ENCODE measurements around the gene GIN1.
"Not testable (repeated sequence)": the region's sequence is repeated elsewhere in the genome, so short reads cannot be mapped to it uniquely, and the experiment has no call there.

GIN1 gene

DNA sequence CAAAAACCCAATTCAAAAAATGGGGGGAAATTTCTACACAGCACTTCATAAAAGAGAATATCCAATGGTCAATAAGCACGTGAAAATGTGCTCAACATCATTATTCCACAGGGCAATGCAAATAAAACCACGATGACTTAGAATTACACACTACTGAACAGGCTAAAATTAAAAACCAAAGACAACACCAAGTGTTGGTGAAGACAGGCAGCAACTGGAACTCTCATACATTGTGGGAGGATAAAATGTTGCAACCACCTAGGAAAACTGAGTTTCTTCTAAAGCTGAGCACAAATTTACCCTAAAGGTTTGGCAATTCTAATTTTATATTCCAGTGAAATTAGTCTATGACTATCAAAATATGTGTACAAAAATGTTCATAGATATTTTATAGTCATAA, 9.5 kb downstream of the GIN1 start:
- DNase-seq (ENCODE audit: low read depth in 2 of 2, low spot score in 1 of 2) = no peak

DNA sequence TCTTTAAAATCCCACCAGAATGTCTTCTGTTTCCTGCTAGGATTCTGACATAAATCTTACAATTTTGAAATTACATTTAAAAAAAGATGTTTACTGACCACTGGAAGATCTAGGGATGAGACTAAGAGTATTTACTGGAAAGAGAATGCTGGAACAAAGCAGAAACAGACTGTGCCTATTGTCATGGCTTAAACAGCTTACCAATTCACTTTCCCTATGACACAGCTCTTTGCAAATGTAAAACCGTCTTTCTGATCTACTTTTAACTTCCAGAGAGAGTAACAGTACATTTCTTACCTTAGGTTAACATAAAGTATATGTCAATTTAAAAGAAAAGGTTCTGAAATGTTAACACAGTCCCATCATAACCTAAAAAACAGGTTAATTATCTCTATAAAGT, 10.7 kb downstream of the GIN1 start:
- DNase-seq (ENCODE audit: low read depth in 2 of 2, low spot score in 1 of 2) = no peak

GRCh38 chr5:103108086-103108485, 11.9 kb downstream of the GIN1 start:
- no peak for DNase-seq (ENCODE audit: low read depth in 2 of 2, low spot score in 1 of 2)

DNA sequence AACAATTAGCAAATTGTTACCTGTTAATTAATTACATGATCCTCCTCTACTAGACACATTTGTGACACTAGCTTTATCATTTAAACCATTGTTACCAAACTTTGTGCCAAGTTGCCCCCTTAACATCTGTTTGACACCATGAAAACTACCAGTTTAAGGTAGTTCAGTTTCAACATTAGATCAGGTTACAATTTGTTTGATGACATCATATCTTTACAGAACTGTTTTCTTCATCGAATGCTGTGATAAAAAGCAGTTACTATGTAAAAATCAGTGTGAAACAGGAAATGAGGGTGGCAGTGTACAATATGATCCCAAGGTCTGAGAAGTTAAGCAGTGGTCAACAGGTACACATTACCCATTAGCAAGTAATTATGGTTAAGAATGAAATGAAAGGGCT, 17.7 kb downstream of the GIN1 start:
- DNase-seq (ENCODE audit: low read depth in 2 of 2, low spot score in 1 of 2) = no peak

GRCh38 chr5:103101079-103101750, 18.7 kb downstream of the GIN1 start:
- no peak for DNase-seq (ENCODE audit: low read depth in 2 of 2, low spot score in 1 of 2)

DNA sequence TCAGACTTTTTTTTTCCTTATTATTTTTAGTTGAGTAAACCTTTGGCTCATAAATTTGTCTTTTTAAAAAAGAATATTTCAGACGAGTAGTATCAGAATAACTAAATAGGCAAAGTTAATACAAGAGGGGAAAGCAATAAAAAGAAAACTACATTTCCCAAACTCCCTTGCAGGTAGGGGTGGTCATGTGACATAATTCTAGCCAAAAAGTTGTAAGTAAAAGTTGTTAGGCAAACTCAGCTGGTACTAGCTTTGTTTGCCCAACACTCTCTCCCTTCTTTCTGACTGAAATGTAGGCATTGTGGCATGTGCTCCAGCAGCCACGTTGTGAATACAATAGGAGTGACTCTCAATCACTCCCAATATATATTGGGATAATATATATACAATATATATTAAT, 20.9 kb downstream of the GIN1 start:
- DNase-seq (ENCODE audit: low read depth in 2 of 2, low spot score in 1 of 2) = no peak

DNA sequence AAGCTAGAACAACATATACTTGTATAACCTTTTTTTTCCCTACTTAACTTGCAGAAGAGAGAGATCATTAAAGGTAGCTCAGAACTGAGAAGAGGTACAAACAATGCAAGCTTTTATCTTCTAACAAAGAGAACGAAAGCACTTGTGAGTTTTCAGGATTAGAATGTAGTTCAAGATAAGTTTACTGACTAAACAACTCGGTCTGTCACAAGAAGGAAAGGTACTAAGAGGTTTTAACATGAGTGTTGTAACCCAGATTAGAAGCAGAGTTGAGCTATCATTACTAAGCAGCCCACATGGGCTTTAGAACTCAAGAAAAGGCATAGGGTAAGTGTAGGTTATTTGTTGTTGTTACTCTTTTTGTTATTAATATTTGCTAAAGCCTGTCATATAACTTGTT, 25.2 kb downstream of the GIN1 start:
- no peak for DNase-seq (ENCODE audit: low read depth in 2 of 2, low spot score in 1 of 2)

DNA sequence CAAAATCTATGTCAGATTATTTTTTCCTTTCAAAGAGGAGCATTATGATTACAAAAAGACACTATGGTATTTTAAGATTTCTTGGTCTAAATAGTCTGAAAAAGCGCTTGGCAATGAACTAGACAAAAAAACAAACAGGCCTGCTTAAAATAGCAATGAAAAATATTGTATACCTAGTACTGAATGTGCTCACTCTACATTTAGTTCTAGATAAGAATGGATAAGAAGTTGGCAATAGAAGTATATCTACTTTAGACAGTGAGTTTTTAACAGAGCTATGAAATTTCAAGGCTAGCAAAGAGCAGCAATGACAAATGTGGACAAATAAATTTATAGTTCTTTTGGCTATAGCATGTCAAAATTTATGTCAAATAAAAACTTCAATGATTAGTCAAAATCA, 26.2 kb downstream of the GIN1 start:
- DNase-seq (ENCODE audit: low read depth in 2 of 2, low spot score in 1 of 2) = no peak

GRCh38 chr5:103092676-103093075, 27.3 kb downstream of the GIN1 start:
- DNase-seq (ENCODE audit: low read depth in 2 of 2, low spot score in 1 of 2) = no peak

DNA sequence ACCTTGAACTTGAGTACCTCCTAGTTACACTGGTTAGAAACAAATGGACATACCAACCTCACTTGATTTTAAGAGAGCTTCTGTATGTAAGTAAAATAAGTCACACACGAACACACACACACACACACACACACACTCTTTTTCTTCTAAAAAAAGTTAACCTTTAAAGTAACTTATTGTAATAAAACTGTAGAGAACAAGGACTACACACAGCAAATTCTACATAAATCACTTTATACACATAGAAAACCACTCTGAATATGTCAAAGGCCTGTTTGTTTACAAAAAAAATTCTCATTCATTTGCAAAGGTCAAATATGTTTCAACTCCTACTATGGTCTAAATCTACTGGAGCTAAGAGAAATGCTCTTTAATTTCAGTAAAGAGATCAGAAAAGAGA, 29.1 kb downstream of the GIN1 start:
- no peak for DNase-seq (ENCODE audit: low read depth in 2 of 2, low spot score in 1 of 2)

DNA sequence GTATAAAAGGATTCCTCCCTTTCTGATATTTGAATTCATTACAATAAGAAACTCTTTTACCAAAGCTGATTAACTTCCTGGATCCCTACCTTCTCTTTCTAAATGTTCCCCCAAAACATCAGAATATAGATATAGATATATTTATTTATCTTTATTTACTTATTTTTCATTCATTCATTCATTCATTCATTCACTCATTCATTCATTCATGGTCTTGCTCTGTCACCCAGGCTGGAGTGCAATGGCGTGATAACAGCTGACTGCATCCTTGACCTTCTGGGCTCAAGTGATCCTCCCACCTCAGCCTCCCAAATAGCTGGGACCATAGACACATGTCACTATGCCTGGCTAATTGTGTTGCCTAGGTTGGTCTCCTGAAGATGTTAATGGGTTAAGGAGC, 30.7 kb downstream of the GIN1 start:
- DNase-seq (ENCODE audit: low read depth in 2 of 2, low spot score in 1 of 2) = no peak

- no peak for DNase-seq (ENCODE audit: low read depth in 2 of 2, low spot score in 1 of 2)
Measured at GRCh38 chr5:103086547-103086946, 33.4 kb downstream of the GIN1 start.

DNA sequence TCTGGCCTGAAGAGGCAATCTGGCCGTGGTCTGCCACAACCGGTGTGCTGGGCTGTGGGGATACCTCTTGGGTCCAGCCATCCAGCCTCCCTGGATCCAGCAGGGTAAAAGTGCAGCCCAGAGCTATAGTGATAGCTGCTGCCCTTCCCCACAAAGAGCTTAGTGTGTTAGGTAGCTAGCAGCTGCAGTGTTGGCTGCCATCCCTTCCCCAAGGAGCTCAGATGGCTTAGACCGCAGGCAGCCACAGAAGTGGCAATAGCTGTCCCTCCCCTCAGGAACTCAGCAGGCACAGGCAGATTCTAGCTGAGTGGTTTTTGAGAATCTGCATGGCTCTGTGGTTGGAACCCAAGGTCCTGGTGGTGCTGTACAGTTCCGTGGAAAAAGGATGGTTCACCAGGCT, 40.1 kb downstream of the GIN1 start:
- DNase-seq (ENCODE audit: low read depth in 2 of 2, low spot score in 1 of 2) = no peak

- DNase-seq (ENCODE audit: low read depth in 2 of 2, low spot score in 1 of 2) = no peak
Measured at GRCh38 chr5:103075442-103075841, 44.5 kb downstream of the GIN1 start.

- not testable (repeated sequence) for DNase-seq (ENCODE audit: low read depth in 2 of 2, low spot score in 1 of 2)
Measured at GRCh38 chr5:103073500-103073899, 46.4 kb downstream of the GIN1 start.

DNA sequence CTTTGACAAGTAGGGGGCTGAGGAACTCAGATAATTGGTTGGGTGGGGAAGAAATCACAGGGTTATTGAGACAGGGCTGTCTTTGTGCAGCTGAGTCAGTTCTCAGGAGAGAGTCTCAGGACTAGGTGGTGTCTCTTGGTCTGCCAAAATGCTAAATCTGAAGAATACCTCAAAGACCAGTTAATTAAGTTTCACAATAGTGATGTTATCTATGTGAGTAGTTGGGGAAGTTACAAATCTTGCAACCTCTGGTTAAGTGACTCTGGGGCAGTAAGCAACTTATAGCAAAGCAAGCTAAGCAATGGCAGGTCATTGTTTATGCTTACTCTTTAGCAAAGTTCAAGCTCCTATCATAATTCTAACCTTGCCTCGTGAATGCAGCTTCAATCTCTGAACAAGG, 53.6 kb downstream of the GIN1 start:
- DNase-seq (ENCODE audit: low read depth in 2 of 2, low spot score in 1 of 2) = no peak

- no peak for DNase-seq (ENCODE audit: low read depth in 2 of 2, low spot score in 1 of 2)
Measured at GRCh38 chr5:103060424-103060954, 59.4 kb downstream of the GIN1 start.

DNA sequence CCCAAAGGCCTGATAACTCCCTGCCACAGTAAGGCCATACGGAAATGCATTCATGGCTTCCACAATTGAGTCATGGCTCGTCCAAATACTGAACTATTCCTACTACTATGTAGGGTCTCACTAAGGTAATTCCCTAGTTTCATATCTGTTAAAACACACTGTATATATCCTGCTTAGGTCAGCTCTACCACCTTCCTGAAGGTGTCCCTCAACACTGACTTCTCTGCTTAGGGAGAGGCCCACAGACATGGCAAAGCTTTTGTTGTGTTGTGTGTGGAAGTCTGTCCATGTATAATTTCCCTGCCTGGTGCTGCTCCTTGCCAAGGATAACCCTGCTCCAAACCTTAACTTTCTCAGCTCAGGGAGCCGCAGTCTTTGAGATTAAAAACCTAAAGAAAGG, 60.4 kb downstream of the GIN1 start:
- DNase-seq (ENCODE audit: low read depth in 2 of 2, low spot score in 1 of 2) = no peak

GRCh38 chr5:103057208-103058130, 62.5 kb downstream of the GIN1 start:
- DNase-seq (ENCODE audit: low read depth in 2 of 2, low spot score in 1 of 2) = no peak

DNA sequence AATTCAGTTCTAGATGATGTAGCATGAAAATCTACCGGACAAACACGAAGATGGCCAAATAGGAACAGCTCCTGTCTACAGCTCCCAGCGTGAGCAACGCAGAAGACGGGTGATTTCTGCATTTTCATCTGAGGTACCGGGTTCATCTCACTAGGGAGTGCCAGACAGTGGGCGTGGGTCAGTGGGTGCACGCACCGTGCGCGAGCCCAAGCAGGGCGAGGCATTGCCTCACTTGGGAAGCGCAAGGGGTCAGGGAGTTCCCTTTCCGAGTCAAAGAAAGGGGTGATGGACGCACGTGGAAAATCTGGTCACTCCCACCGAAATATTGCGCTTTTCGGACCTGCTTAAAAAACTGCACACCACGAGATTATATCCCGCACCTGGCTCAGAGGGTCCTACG, 73.2 kb downstream of the GIN1 start:
- not testable (repeated sequence) for DNase-seq (ENCODE audit: low read depth in 2 of 2, low spot score in 1 of 2)

GRCh38 chr5:103041071-103041676, 78.8 kb downstream of the GIN1 start:
- DNase-seq (ENCODE audit: low read depth in 2 of 2, low spot score in 1 of 2) = no peak
